Mesendoderm (in vitro differentiated cells): ENCODE measurements around the gene DDI1.

Experiments
- DNase-seq: peaks from one replicate; pipeline ENCODE4 v3.0.0; 2013
- H2AK5ac ChIP-seq: 2 replicates; pipeline ENCODE4 v1.6.1; 2013; ENCODE audit warnings: low read length, inconsistent platforms
- H2BK120ac ChIP-seq: 2 replicates; pipeline ENCODE4 v1.6.1; 2013; ENCODE audit warnings: low read depth, mild to moderate bottlenecking, low read length, moderate library complexity, mixed read lengths
- H2BK15ac ChIP-seq: replicated peaks from 2 replicates; pipeline ENCODE4 v1.6.1; 2013; ENCODE audit warnings: low read depth, mild to moderate bottlenecking, moderate library complexity
- H2BK5ac ChIP-seq: 2 replicates; pipeline ENCODE4 v1.6.1; 2013; ENCODE audit warnings: low read length, inconsistent platforms
- H3K18ac ChIP-seq: 2 replicates; pipeline ENCODE4 v1.6.1; 2013; ENCODE audit warnings: mild to moderate bottlenecking, low read length, mixed read lengths
- H3K23ac ChIP-seq: one replicate; pipeline ENCODE4 v1.6.1; 2013; ENCODE audit warnings: low read length
- H3K27ac ChIP-seq: 2 replicates; pipeline ENCODE4 v1.5.1; 2013; ENCODE audit warnings: low read depth, mild to moderate bottlenecking, inconsistent platforms, low read length, moderate library complexity
- H3K27me3 ChIP-seq: 2 replicates; pipeline ENCODE4 v1.6.1; 2013; ENCODE audit warnings: low read length, control low read depth, mild to moderate bottlenecking, inconsistent platforms; ENCODE audit not compliant: insufficient read depth, poor library complexity
- H3K36me3 ChIP-seq: 2 replicates; pipeline ENCODE4 v1.6.1; 2013; ENCODE audit warnings: low read length, inconsistent platforms; ENCODE audit not compliant: control insufficient read depth, insufficient read depth
- H3K4ac ChIP-seq: one replicate; pipeline ENCODE4 v1.6.1; 2013; ENCODE audit warnings: low read depth, mild to moderate bottlenecking, low read length, moderate library complexity
- H3K4me1 ChIP-seq: 2 replicates; pipeline ENCODE4 v1.6.1; 2013; ENCODE audit warnings: low read depth, low read length, inconsistent platforms; ENCODE audit not compliant: control insufficient read depth
- H3K4me2 ChIP-seq: 2 replicates; pipeline ENCODE4 v1.6.1; 2013; ENCODE audit warnings: low read length
- H3K4me3 ChIP-seq: 2 replicates; pipeline ENCODE4 v1.5.1; 2013; ENCODE audit warnings: mild to moderate bottlenecking, low read length
- H3K56ac ChIP-seq: one replicate; pipeline ENCODE4 v1.6.1; 2013; ENCODE audit warnings: low read length
- H3K79me1 ChIP-seq: 2 replicates; pipeline ENCODE4 v1.6.1; 2013; ENCODE audit warnings: low read length, inconsistent platforms
- H3K79me2 ChIP-seq: 2 replicates; pipeline ENCODE4 v1.6.1; 2013; ENCODE audit warnings: mild to moderate bottlenecking, low read length; ENCODE audit not compliant: control insufficient read depth, insufficient read depth
- H3K9ac ChIP-seq: 2 replicates; pipeline ENCODE4 v1.6.1; 2013; ENCODE audit warnings: low read length, inconsistent platforms
- H4K5ac ChIP-seq: one replicate; pipeline ENCODE4 v1.6.1; 2013; ENCODE audit warnings: low read length
- H4K8ac ChIP-seq: one replicate; pipeline ENCODE4 v1.6.1; 2013; ENCODE audit warnings: low read depth, mild to moderate bottlenecking, control low read depth, low read length, moderate library complexity
- WGBS: extraction: QIAGEN DNeasy Blood & Tissue Kit; methylation state at CpG from one replicate; pipeline ENCODE4 v1.1.7; 2013; ENCODE audit warnings: low lambda C conversion rate, missing lambda C conversion rate; ENCODE audit not compliant: insufficient coverage; ENCODE audit errors: extremely low coverage; 5-methylcytosine and 5-hydroxymethylcytosine counted together

DDI1 gene

GRCh38 chr11:104028476-104029263 lies 7.8 kb upstream of the DDI1 start:
- H3K4me1 ChIP-seq: no peaks in the 10 kb centered on the region
- H4K8ac ChIP-seq: no peak overlapping the region
- no CpG with 5 or more reads among the region's 3 CpGs for WGBS
- H3K36me3 ChIP-seq: no peaks in the 10 kb centered on the region
- H3K27ac ChIP-seq: no peak overlapping the region
- no peak overlapping the region for H2BK15ac ChIP-seq
- DNase-seq: no peak
- no peaks in the 10 kb centered on the region for H3K79me1 ChIP-seq
- H3K27me3 ChIP-seq: no peaks in the 10 kb centered on the region
- H3K79me2 ChIP-seq: no peaks in the 10 kb centered on the region
- no peak overlapping the region for H3K56ac ChIP-seq
- no peak overlapping the region for H3K9ac ChIP-seq
- no peak overlapping the region for H4K5ac ChIP-seq
- no peak overlapping the region for H2BK5ac ChIP-seq
- no peak overlapping the region for H2AK5ac ChIP-seq
- H3K4ac ChIP-seq: no peak overlapping the region
- no peak overlapping the region for H2BK120ac ChIP-seq
- H3K23ac ChIP-seq: no peak overlapping the region
- no peak overlapping the region for H3K4me2 ChIP-seq
- H3K4me3 ChIP-seq: no peak overlapping the region
- H3K18ac ChIP-seq: no peak overlapping the region

GRCh38 chr11:104033134-104033533 lies 3.3 kb upstream of the DDI1 start:
- no peak overlapping the region for H4K8ac ChIP-seq
- H3K23ac ChIP-seq: no peak overlapping the region
- H2AK5ac ChIP-seq: no peak overlapping the region
- no peaks in the 10 kb centered on the region for H3K27me3 ChIP-seq
- H2BK15ac ChIP-seq: no peak overlapping the region
- H3K4ac ChIP-seq: no peak overlapping the region
- no peak for DNase-seq
- H3K27ac ChIP-seq: no peak overlapping the region
- H3K4me2 ChIP-seq: no peak overlapping the region
- H3K9ac ChIP-seq: no peak overlapping the region
- no peak overlapping the region for H2BK120ac ChIP-seq
- no peak overlapping the region for H3K18ac ChIP-seq
- no peaks in the 10 kb centered on the region for H3K79me2 ChIP-seq
- no peak overlapping the region for H4K5ac ChIP-seq
- H3K4me1 ChIP-seq: no peaks in the 10 kb centered on the region
- H2BK5ac ChIP-seq: no peak overlapping the region
- H3K36me3 ChIP-seq: no peaks in the 10 kb centered on the region
- H3K79me1 ChIP-seq: no peaks in the 10 kb centered on the region
- no peak overlapping the region for H3K4me3 ChIP-seq
- H3K56ac ChIP-seq: no peak overlapping the region

GRCh38 chr11:104033561-104033960 lies 2.9 kb upstream of the DDI1 start:
- Histone ChIP-seq H3K36me3 (no peaks in the 10 kb centered on the region), H3K23ac (no peak overlapping the region), H3K4me1 (no peaks in the 10 kb centered on the region), H3K4ac (no peak overlapping the region), H4K5ac (no peak overlapping the region), H2AK5ac (no peak overlapping the region), H3K27ac (no peak overlapping the region), H3K27me3 (no peaks in the 10 kb centered on the region), H3K79me1 (no peaks in the 10 kb centered on the region), H2BK15ac (no peak overlapping the region), H4K8ac (no peak overlapping the region), H2BK5ac (no peak overlapping the region), H3K18ac (no peak overlapping the region), H3K9ac (no peak overlapping the region), H3K56ac (no peak overlapping the region), H3K4me2 (no peak overlapping the region), H3K79me2 (no peaks in the 10 kb centered on the region), H3K4me3 (no peak overlapping the region), H2BK120ac (no peak overlapping the region)
- DNase-seq: no peak
- no CpG with 5 or more reads among the region's 1 CpG for WGBS

GRCh38 chr11:104036995-104037394 lies 555 bp downstream of the DDI1 start:
- DNase-seq: no peak
- no CpG with 5 or more reads among the region's 21 CpGs for WGBS
- Histone ChIP-seq H2AK5ac (no peak overlapping the region), H3K4me3 (no peak overlapping the region), H3K4me2 (no peak overlapping the region), H3K9ac (no peak overlapping the region), H3K79me2 (no peaks in the 10 kb centered on the region), H2BK5ac (no peak overlapping the region), H3K27ac (no peak overlapping the region), H2BK15ac (no peak overlapping the region), H4K8ac (no peak overlapping the region), H3K56ac (no peak overlapping the region), H3K36me3 (no peaks in the 10 kb centered on the region), H4K5ac (no peak overlapping the region), H3K18ac (no peak overlapping the region), H2BK120ac (no peak overlapping the region), H3K4me1 (no peaks in the 10 kb centered on the region), H3K27me3 (no peaks in the 10 kb centered on the region), H3K23ac (no peak overlapping the region), H3K4ac (no peak overlapping the region), H3K79me1 (no peaks in the 10 kb centered on the region)

GRCh38 chr11:104041792-104042191 lies 5.4 kb downstream of the DDI1 start:
- Histone ChIP-seq H3K56ac (no peak overlapping the region), H3K4me1 (no peaks in the 10 kb centered on the region), H3K9ac (no peak overlapping the region), H3K4me3 (no peak overlapping the region), H3K4ac (no peak overlapping the region), H2BK120ac (no peak overlapping the region), H3K18ac (no peak overlapping the region), H3K36me3 (no peaks in the 10 kb centered on the region), H2AK5ac (no peak overlapping the region), H2BK5ac (no peak overlapping the region), H3K4me2 (no peak overlapping the region), H4K8ac (no peak overlapping the region), H3K79me2 (no peaks in the 10 kb centered on the region), H2BK15ac (no peak overlapping the region), H3K79me1 (no peaks in the 10 kb centered on the region), H3K27me3 (no peaks in the 10 kb centered on the region), H3K23ac (no peak overlapping the region), H3K27ac (no peak overlapping the region), H4K5ac (no peak overlapping the region)
- no CpG with 5 or more reads among the region's 2 CpGs for WGBS
- DNase-seq: no peak

GRCh38 chr11:104043142-104043541 lies 6.7 kb downstream of the DDI1 start:
- no peak overlapping the region for H3K23ac ChIP-seq
- no peak overlapping the region for H2AK5ac ChIP-seq
- H3K56ac ChIP-seq: no peak overlapping the region
- no peaks in the 10 kb centered on the region for H3K79me2 ChIP-seq
- H3K79me1 ChIP-seq: no peaks in the 10 kb centered on the region
- H3K4ac ChIP-seq: no peak overlapping the region
- no peak overlapping the region for H3K4me3 ChIP-seq
- whole genome bisulfite sequencing: no CpG with 5 or more reads among the region's 4 CpGs
- H3K18ac ChIP-seq: no peak overlapping the region
- no peak overlapping the region for H3K27ac ChIP-seq
- no peak overlapping the region for H2BK120ac ChIP-seq
- no peak overlapping the region for H3K4me2 ChIP-seq
- H4K8ac ChIP-seq: no peak overlapping the region
- H3K9ac ChIP-seq: no peak overlapping the region
- DNase-seq: peak; percentile 66
- H3K27me3 ChIP-seq: no peaks in the 10 kb centered on the region
- H2BK15ac ChIP-seq: no peak overlapping the region
- H2BK5ac ChIP-seq: no peak overlapping the region
- H3K4me1 ChIP-seq: no peaks in the 10 kb centered on the region
- no peaks in the 10 kb centered on the region for H3K36me3 ChIP-seq
- H4K5ac ChIP-seq: no peak overlapping the region
